Thoracic aorta (tissue), 2 donors: ENCODE results near the gene MYRIP. TPM values are rescaled to one million over a fixed set of nuclear protein-coding genes. Genes with fewer than 3 reads are reported as not detected.

ENCODE experiments used
- ATAC-seq: fragments of 150-250 bp; one replicate; pipeline ENCODE4 v1.8.0; 2017; ENCODE audit warnings: low read depth; ENCODE audit not compliant: insufficient number of reproducible peaks, low FRiP score
- DNase-seq: peaks from one replicate; pipeline ENCODE4 v3.0.0-alpha.2; 2020; ENCODE audit warnings: low spot score
- H3K27ac ChIP-seq, 2 donors: fragments of 200-600 bp; sonication (generic); 1 replicate in 1 of 2; 2 replicates in 1 of 2; pipeline ENCODE4 v1.5.1; 2016; ENCODE audit warnings: mild to moderate bottlenecking in 2 of 2, moderate library complexity in 2 of 2
- H3K27me3 ChIP-seq: fragments of 200-600 bp; sonication (generic); replicated peaks from 2 replicates; pipeline ENCODE4 v1.6.0; 2016; ENCODE audit warnings: mild to moderate bottlenecking; ENCODE audit not compliant: insufficient read depth
- H3K36me3 ChIP-seq: fragments of 200-600 bp; sonication (generic); one replicate; pipeline ENCODE4 v1.5.1; 2016
- H3K4me1 ChIP-seq, 2 donors: fragments of 200-600 bp; sonication (generic); 1 replicate in 1 of 2; 2 replicates in 1 of 2; pipeline versions ENCODE4 v1.5.1 to v1.6.0; 2016; ENCODE audit warnings: low read depth in 2 of 2, mild to moderate bottlenecking in 1 of 2; ENCODE audit not compliant: control insufficient read depth in 1 of 2
- H3K4me3 ChIP-seq: fragments of 200-600 bp; sonication (generic); 2 replicates; pipeline ENCODE4 v1.5.1; 2016; ENCODE audit warnings: mild to moderate bottlenecking
- H3K9me3 ChIP-seq: fragments of 200-600 bp; sonication (generic); 2 replicates; pipeline ENCODE4 v1.5.1; 2016
- CTCF ChIP-seq: fragments of 200-600 bp; sonication (generic); IDR thresholded peaks from one replicate; pipeline ENCODE4 v1.5.1; 2019; ENCODE audit warnings: antibody characterized with exemption
- total RNA-seq, 2 donors: library from RNA; depleted of rRNA; stranded (reverse); fragments of >200 nt; gene quantifications; one replicate each; pipeline versions ENCODE4 v1.1.0 to v1.2.3, GENCODE V29; 2016

MYRIP gene
- total RNA-seq, 2 donors from 2014 or later, result 1.5 to 5.1 TPM

- Histone ChIP-seq H3K4me3 (no peak overlapping the region), H3K27ac (no peak overlapping the region)
- no peak for ATAC-seq
These were observed 433.2 kb downstream of the MYRIP start for GRCh38 chr3:40242638-40243037.

GRCh38 chr3:40243056-40243455, 433.6 kb downstream of the MYRIP start:
- no peak overlapping the region for H3K4me3 ChIP-seq
- DNase-seq, result no peak
- TF ChIP-seq CTCF, result no peak
- ATAC-seq, result no peak
- H3K4me1 ChIP-seq, result no peaks in the 10 kb centered on the region
- no peaks in the 10 kb centered on the region for H3K9me3 ChIP-seq
- no peaks in the 10 kb centered on the region for H3K27me3 ChIP-seq
- H3K36me3 ChIP-seq, result no peaks in the 10 kb centered on the region
- H3K27ac ChIP-seq, result no peak overlapping the region

More at GRCh38 chr3:40242638-40243037, 433.2 kb downstream of the MYRIP start:
- no peak for DNase-seq
- no peak for TF ChIP-seq CTCF
- Histone ChIP-seq H3K36me3 (no peaks in the 10 kb centered on the region), H3K27me3 (no peaks in the 10 kb centered on the region), H3K4me1 (no peaks in the 10 kb centered on the region), H3K9me3 (no peaks in the 10 kb centered on the region)

- Histone ChIP-seq H3K36me3 (no peaks in the 10 kb centered on the region), H3K4me1 (no peaks in the 10 kb centered on the region), H3K9me3 (no peaks in the 10 kb centered on the region), H3K27me3 (no peaks in the 10 kb centered on the region), H3K4me3 (no peak overlapping the region), H3K27ac (no peak overlapping the region)
- DNase-seq (no peak), ATAC-seq (no peak)
- TF ChIP-seq CTCF, result no peak
These were observed 438.5 kb downstream of the MYRIP start for GRCh38 chr3:40247714-40248454.

- H3K4me1 ChIP-seq, result no peaks in the 10 kb centered on the region
- no peak for ATAC-seq
- DNase-seq, result no peak
- no peaks in the 10 kb centered on the region for H3K9me3 ChIP-seq
- no peaks in the 10 kb centered on the region for H3K27me3 ChIP-seq
- no peak overlapping the region for H3K4me3 ChIP-seq
- H3K27ac ChIP-seq, result no peak overlapping the region
- H3K36me3 ChIP-seq, result no peaks in the 10 kb centered on the region
- TF ChIP-seq CTCF, result no peak
These were observed 439.2 kb downstream of the MYRIP start for GRCh38 chr3:40248591-40248990.

- no peaks in the 10 kb centered on the region for H3K27me3 ChIP-seq
- TF ChIP-seq CTCF, result no peak
- H3K4me1 ChIP-seq, result no peaks in the 10 kb centered on the region
- no peak overlapping the region for H3K27ac ChIP-seq
- DNase-seq (no peak), ATAC-seq (no peak)
- no peaks in the 10 kb centered on the region for H3K36me3 ChIP-seq
- H3K4me3 ChIP-seq, result no peak overlapping the region
- no peaks in the 10 kb centered on the region for H3K9me3 ChIP-seq
These were observed 439.8 kb downstream of the MYRIP start for GRCh38 chr3:40249168-40249567.
